Transverse colon (tissue), 3 donors: Measurements from ENCODE around the gene KRT80.

ENCODE experiments used
- POLR2A ChIP-seq: fragments of 450-650 bp; IDR thresholded peaks from one replicate; pipeline ENCODE4 v1.6.1; 2016; ENCODE audit warnings: antibody characterized with exemption, mild to moderate bottlenecking, moderate library complexity
- POLR2AphosphoS5 ChIP-seq, 3 donors: sonication (generic); formaldehyde crosslinking; IDR thresholded peaks; one replicate each; pipeline ENCODE4 v1.6.1; 2016; ENCODE audit warnings: antibody characterized with exemption in 3 of 3

GRCh38 chr12:52156757-52157565, 34.9 kb downstream of the KRT80 start:
- TF ChIP-seq POLR2AphosphoS5 (IDR thresholded peaks at IDR 0.05) (no peak), POLR2A (no peak)
